Ishikawa (cell line): ENCODE measurements around the gene ARHGAP22.
A peak's percentile ranks its signal among the peaks of the same experiment; 100 is the strongest.

Experiments
- CEBPB ChIP-seq: IDR thresholded peaks from 2 replicates; pipeline ENCODE4 v1.6.1; 2012
- CREB1 ChIP-seq: IDR thresholded peaks from 2 replicates; pipeline ENCODE4 v1.6.1; 2012; ENCODE audit warnings: low read depth
- EGR1 ChIP-seq: IDR thresholded peaks from 2 replicates; pipeline ENCODE4 v1.6.1; 2012
- EP300 ChIP-seq: IDR thresholded peaks from 2 replicates; pipeline ENCODE4 v1.6.1; 2012; ENCODE audit warnings: borderline replicate concordance
- FOXM1 ChIP-seq: IDR thresholded peaks from 2 replicates; pipeline ENCODE4 v1.6.1; 2012; ENCODE audit warnings: low read depth, borderline replicate concordance
- NFIC ChIP-seq: IDR thresholded peaks from 2 replicates; pipeline ENCODE4 v1.6.1; 2012
- RAD21 ChIP-seq: IDR thresholded peaks from 2 replicates; pipeline ENCODE4 v1.6.1; 2012; ENCODE audit warnings: low read depth
- REST ChIP-seq: IDR thresholded peaks from 2 replicates; pipeline ENCODE4 v1.6.1; 2012; ENCODE audit warnings: low read depth, mild to moderate bottlenecking
- TAF1 ChIP-seq: IDR thresholded peaks from 2 replicates; pipeline ENCODE4 v1.6.1; 2012; ENCODE audit warnings: low read depth, mild to moderate bottlenecking
- TCF12 ChIP-seq: IDR thresholded peaks from 2 replicates; pipeline ENCODE4 v1.6.1; 2012; ENCODE audit warnings: low read depth
- TEAD4 ChIP-seq: IDR thresholded peaks from 2 replicates; pipeline ENCODE4 v1.6.1; 2012
- YY1 ChIP-seq: IDR thresholded peaks from 2 replicates; pipeline ENCODE4 v1.6.1; 2012; ENCODE audit warnings: low read depth
- ZBTB7A ChIP-seq: IDR thresholded peaks from 2 replicates; pipeline ENCODE4 v1.6.1; 2012; ENCODE audit warnings: low read depth
- TF ChIP-seq, protein P1 (sequence below): IDR thresholded peaks from 2 replicates; pipeline ENCODE4 v1.6.1; 2012
- TF ChIP-seq, protein P2 (sequence below): IDR thresholded peaks from 2 replicates; pipeline ENCODE4 v1.6.1; 2012

The ARHGAP22 gene

GRCh38 chr10:48608279-48608681, 3.4 kb upstream of the ARHGAP22 start:
- TF ChIP-seq, protein P1, sequence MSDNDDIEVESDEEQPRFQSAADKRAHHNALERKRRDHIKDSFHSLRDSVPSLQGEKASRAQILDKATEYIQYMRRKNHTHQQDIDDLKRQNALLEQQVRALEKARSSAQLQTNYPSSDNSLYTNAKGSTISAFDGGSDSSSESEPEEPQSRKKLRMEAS: no peak
- peak; percentile 61 for TF ChIP-seq RAD21

- TF ChIP-seq TAF1: no peak
Measured at GRCh38 chr10:48607356-48608278, 2.7 kb upstream of the ARHGAP22 start.

- TF ChIP-seq CEBPB (no peak), RAD21 (no peak), YY1 (no peak), NFIC (no peak), TEAD4 (no peak), EGR1 (no peak), CREB1 (no peak), EP300 (no peak), TAF1 (no peak), ZBTB7A (no peak)
Measured at GRCh38 chr10:48606530-48607355, 1.9 kb upstream of the ARHGAP22 start.

GRCh38 chr10:48605786-48606529, 1.1 kb upstream of the ARHGAP22 start:
- no peak for TF ChIP-seq TAF1
- TF ChIP-seq YY1: no peak
- TF ChIP-seq EGR1: no peak
- TF ChIP-seq TCF12: no peak
- TF ChIP-seq EP300: no peak
- no peak for TF ChIP-seq FOXM1
- TF ChIP-seq REST: no peak
- TF ChIP-seq, protein P2, sequence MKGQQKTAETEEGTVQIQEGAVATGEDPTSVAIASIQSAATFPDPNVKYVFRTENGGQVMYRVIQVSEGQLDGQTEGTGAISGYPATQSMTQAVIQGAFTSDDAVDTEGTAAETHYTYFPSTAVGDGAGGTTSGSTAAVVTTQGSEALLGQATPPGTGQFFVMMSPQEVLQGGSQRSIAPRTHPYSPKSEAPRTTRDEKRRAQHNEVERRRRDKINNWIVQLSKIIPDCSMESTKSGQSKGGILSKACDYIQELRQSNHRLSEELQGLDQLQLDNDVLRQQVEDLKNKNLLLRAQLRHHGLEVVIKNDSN: no peak
- no peak for TF ChIP-seq TEAD4
- TF ChIP-seq CEBPB: no peak
- no peak for TF ChIP-seq CREB1
- no peak for TF ChIP-seq NFIC
- no peak for TF ChIP-seq ZBTB7A
- TF ChIP-seq RAD21: no peak
- TF ChIP-seq, protein P1: no peak

- no peak for TF ChIP-seq TAF1
- TF ChIP-seq EGR1: no peak
- no peak for TF ChIP-seq CEBPB
- TF ChIP-seq, protein P1: peak; percentile 94
- TF ChIP-seq, protein P2: peak; percentile 49; the same call in 1 of the 2 replicates
Measured at GRCh38 chr10:48604039-48604990, 558 bp downstream of the ARHGAP22 start.

DNA sequence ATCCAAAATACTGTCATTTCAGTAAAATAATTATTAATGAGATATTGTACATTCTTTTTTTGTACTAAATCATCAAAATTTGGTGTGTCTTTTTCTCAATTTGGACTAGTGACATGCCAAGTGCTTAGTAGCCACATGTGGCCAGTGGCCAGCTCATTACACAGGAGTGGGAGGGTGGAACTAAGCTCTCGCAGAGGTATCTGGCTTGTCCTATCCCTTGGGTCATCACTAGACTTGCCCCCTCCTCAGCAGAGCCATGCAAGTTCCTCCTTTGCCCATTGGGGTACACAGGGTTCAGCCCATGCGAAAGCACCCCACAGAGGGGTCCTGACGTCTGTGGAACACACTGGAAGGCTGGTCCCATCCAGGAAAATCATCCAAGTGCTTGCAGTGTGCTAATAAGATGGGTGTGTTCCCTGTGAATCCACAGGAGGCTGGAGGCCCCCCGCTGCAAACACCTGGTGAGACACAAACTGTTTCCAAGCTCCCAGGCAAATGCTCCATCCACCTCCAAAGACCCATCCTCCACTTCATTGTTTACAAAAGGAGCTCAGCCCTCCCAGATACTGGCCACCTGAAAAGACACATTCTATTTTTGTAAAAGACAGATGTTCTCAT, 1.3 kb downstream of the ARHGAP22 start:
- TF ChIP-seq, protein P2: no peak
- TF ChIP-seq CREB1 (no peak), EGR1 (no peak), TEAD4 (no peak), ZBTB7A (no peak), NFIC (no peak), EP300 (no peak), FOXM1 (no peak), TCF12 (no peak), REST (no peak)
- TF ChIP-seq, protein P1: no peak
